ENCODE measurements around the gene SOX21.

DNA sequence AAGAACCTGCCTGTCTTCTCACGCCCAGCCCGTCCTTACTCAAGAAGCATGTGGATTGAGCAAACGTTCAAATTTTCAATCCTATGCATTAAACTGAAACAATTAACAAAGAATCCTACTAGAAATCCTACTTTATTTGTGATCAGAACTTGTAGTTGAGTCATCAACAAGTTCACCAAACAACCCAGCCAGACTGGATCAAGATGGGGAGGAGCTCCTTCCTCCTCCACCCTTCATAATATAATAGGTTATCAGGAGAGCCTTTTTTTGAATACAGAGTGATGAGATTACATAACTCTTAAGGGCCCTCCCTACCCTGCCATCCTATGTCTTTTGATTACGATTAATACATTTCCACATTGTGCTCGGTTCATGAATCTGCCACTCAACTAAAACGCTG is 32.7 kb downstream of the SOX21 start:
- TF ChIP-seq EP300 (IDR thresholded peaks at IDR 0.05) (no peak), POLR2AphosphoS5 (IDR thresholded peaks at IDR 0.05) (no peak)
- TF ChIP-seq, protein P1, sequence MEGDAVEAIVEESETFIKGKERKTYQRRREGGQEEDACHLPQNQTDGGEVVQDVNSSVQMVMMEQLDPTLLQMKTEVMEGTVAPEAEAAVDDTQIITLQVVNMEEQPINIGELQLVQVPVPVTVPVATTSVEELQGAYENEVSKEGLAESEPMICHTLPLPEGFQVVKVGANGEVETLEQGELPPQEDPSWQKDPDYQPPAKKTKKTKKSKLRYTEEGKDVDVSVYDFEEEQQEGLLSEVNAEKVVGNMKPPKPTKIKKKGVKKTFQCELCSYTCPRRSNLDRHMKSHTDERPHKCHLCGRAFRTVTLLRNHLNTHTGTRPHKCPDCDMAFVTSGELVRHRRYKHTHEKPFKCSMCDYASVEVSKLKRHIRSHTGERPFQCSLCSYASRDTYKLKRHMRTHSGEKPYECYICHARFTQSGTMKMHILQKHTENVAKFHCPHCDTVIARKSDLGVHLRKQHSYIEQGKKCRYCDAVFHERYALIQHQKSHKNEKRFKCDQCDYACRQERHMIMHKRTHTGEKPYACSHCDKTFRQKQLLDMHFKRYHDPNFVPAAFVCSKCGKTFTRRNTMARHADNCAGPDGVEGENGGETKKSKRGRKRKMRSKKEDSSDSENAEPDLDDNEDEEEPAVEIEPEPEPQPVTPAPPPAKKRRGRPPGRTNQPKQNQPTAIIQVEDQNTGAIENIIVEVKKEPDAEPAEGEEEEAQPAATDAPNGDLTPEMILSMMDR (IDR thresholded peaks at IDR 0.05) = no peak

Measured in sigmoid colon (tissue), 4 donors.